Posterior cingulate gyrus (tissue), 11 donors: ENCODE measurements around the gene EGLN3.
A peak's percentile ranks its signal among the peaks of the same experiment; 100 is the strongest.

Experiments
- DNase-seq, 10 donors: peaks; one replicate each; pipeline versions ENCODE4 v3.0.0 to v3.0.0-alpha.2; 2020 to 2021; ENCODE audit warnings: mixed read lengths in 3 of 10
- intact Hi-C: fragments of 100-400 bp; cut with DNase I; formaldehyde crosslinking; loops from one replicate; pipeline ENCODE4 v1.15.1; 2023

The EGLN3 gene

GRCh38 chr14:33916663-33917565 is 34.0 kb downstream of the EGLN3 start:
- no peak for DNase-seq
- intact Hi-C loops = no loop called here

- intact Hi-C loops = no loop called here
Observed at GRCh38 chr14:33915682-33916081, 35.2 kb downstream of the EGLN3 start.

GRCh38 chr14:33914676-33915516 is 36.0 kb downstream of the EGLN3 start:
- DNase-seq = no peak
- intact Hi-C loops = no loop called here

More at GRCh38 chr14:33915682-33916081, 35.2 kb downstream of the EGLN3 start:
- DNase-seq = no peak

DNA sequence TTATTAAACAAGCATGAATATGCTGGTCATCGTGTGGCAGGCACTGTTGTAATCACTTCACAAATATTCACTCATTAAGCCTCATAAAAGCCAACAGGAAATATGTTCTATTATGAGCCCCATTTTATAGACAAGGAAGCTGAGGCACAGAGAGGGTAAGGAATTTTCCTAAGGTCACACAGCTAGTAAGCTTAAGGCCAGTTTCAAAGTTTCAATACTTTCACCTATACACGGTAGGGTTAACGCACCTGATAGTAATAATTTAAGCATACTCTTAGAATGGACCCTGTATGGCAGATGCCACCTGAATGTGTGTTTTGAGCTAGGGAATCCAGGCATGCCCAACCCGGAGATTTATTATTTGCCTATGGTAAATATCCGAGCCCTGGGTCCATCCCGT is 39.8 kb downstream of the EGLN3 start:
- no peak for DNase-seq
- intact Hi-C loops = no loop called here

DNA sequence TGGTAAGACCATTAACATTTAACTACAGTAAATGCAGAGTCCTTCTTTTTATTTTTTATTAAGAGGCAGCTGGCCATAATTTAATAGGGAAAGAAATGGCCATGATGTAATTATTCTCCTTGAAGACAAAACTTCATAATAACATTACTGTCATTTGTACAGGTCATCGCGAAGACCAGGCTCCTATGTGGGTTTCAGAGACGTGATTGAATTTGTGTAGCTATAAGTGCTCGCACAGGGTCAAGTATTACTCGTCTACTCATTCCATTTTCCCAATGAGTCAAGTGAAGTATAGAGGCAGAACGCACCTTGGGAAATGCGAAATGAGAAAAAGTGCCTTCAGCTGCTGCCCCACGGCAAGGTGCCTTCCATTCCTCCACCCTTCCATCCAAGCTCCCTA is 40.4 kb downstream of the EGLN3 start:
- intact Hi-C loops = no loop called here
- DNase-seq = no peak

DNA sequence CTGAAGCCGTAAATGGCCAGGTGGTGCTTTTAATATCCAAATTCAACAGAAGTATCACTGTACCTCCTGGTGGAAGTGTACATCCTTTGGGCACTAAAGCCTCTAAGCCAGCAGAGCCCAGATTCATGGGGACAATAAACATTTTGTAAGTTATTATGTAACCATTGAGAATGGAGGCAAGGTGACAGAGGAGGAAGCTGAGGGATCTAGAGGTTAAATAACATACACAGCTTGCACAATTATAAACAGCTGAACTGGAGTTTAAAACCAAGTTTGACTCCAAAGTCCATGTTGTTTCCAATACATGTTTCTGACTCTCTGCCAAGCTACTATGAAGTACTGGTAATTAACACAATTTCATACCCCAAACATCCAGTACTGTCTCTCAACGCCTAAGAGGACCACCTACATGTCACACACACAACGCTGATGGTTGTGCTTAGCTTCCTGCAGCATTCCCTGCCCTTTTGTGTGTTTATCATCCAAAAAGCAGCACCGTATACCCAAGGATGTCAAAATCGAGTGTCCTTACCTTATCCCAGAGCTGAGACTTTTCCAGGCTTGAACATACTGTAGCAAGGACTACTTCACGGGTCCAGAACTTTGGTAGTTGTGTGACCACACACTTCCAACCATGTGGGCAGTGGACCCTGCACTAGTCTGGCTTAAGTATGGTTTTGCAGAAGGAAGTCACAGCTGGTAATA is 41.3 kb downstream of the EGLN3 start:
- intact Hi-C loops = no loop called here
- DNase-seq = no peak

GRCh38 chr14:33908540-33909223 is 42.2 kb downstream of the EGLN3 start:
- no peak for DNase-seq
- intact Hi-C loops = no loop called here

DNA sequence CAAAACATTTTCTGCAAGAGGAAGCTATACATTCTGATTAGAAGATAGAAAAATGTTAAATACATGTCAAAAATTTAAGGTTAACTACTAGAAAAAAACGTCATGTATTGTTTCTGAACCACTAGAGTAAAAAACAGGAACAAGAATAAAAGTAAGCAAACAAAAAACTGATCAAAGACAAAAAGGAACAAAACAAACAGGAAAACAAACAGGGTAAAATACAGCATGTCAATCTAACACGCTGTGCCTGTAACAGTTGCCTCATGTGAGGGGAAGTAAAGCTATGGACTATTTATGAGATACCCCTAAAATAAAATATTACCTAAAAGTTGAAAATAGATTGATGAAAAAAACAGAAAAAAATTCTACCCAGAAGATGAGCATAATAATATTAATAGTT is 43.9 kb downstream of the EGLN3 start:
- intact Hi-C loops = no loop called here
- DNase-seq = no peak

GRCh38 chr14:33904609-33905008 is 46.3 kb downstream of the EGLN3 start:
- intact Hi-C loops = no loop called here
- DNase-seq = no peak

DNA sequence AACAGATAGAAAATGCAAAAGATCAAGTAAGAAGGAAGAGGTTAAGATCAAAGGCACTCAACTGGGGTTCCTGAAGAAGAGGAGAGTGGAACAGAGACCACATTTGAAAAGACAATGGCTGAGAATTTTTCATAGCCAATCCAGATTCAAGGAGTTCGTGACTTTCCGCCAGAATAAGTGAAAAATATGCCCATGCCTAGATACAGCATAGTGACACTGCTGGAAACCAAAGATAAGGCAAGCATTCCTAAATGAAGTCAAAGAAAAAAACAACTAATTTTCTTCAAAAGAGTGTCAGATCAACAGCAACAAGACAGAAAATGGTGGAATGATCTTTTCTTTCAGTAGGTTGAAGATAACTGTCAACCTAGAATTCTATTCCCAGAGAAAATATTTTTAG is 47.5 kb downstream of the EGLN3 start:
- intact Hi-C loops = no loop called here
- DNase-seq = no peak

DNA sequence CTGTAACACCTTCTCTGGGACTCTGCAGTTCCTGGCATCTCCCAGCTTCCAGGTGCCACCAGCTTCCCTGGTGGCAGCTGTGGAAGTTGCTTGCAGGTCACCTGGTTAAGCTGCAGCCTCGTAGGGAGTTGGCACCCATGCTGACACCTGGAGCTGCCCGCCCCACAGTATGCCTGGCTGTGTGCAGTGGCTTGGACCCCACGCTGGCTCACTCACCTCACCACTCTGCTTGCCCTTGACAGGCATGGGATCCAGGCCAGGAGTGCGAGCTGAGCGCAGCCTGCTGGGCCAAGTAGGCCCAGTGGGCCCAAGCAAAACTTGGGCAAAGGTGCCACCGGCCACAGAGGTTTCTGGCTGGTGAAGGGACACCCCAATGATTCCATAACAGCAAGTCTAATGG is 48.5 kb downstream of the EGLN3 start:
- no peak for DNase-seq
- intact Hi-C loops = no loop called here

- intact Hi-C loops = no loop called here
- no peak for DNase-seq
Observed at GRCh38 chr14:33901426-33902155, 49.3 kb downstream of the EGLN3 start.

- intact Hi-C loops = no loop called here
- peak in 1 of 10 donors; percentile 57 for DNase-seq
Observed at GRCh38 chr14:33900706-33901105, 50.2 kb downstream of the EGLN3 start.

DNA sequence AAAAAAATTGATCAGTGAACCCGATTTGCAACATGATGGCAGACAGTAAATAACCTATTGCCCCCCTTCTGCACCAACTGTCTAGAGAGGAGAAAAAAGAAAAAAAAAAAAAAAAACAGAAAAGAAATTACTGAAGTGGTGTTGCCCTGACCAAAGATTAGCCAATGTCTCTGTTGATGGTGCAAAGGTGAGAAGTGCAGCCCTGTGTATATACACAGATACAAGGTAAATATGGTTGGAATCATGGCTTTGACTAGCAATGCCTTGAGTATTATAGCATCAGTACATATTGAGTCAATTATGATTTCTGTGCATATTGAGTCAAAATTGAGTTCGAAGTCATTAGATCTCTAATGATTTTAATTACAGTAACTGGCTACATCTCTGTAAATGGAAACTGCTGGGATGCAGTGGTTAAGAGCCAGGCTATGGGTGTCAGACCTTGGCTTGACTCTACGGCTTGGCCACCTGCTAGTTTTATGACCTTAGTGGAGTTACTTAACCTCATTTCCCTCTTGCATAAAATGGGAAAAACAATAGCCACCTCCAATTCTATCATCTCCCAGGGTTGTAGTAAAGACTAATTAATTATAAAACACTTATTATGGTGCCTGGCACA is 51.0 kb downstream of the EGLN3 start:
- DNase-seq = no peak
- intact Hi-C loops = no loop called here

DNA sequence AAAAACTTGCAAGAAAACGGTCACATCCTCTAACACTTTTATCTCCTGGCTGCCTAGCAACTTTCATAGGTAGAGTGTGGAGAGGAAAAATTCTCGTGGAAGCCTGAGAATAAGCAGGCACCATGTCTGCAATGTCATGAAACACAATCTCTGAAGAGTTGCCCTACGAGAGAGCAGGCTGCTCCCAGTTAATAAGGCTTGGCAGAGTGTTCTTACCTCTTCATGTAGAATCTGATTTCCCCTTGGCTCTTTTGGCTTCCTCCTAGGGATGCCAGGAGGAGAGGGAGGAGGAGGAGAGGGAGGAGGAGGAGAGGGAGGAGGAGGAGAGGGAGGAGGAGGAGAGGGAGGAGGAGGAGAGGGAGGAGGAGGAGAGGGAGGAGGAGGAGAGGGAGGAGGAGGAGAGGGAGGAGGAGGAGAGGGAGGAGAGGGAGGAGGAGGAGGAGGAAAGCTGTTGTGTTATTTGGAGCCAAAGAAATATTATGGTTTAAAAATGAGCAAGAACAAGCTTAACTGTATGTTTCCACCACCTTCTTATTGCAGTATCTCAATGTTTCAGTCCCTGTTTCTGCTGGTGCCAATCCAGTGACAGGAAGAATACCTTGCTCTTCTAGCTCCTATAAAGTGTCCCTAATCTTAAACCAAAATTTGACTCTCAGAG is 52.9 kb downstream of the EGLN3 start:
- intact Hi-C loops = no loop called here
- DNase-seq = no peak

GRCh38 chr14:33897382-33897781 is 53.5 kb downstream of the EGLN3 start:
- intact Hi-C loops = no loop called here
- no peak for DNase-seq

- intact Hi-C loops = no loop called here
- DNase-seq = no peak
Observed at GRCh38 chr14:33894339-33894738, 56.5 kb downstream of the EGLN3 start.

GRCh38 chr14:33891700-33892099 is 59.2 kb downstream of the EGLN3 start:
- intact Hi-C loops = no loop called here
- no peak for DNase-seq

- no peak for DNase-seq
- intact Hi-C loops = no loop called here
Observed at GRCh38 chr14:33884916-33885315, 66.0 kb downstream of the EGLN3 start.
